Stimulated activated CD8-positive, alpha-beta memory T cell treated with anti-CD3 and anti-CD28 coated beads, Interleukin-12 subunit alpha, Interleukin-12 subunit beta, amount 100 ng/mL, for 24 hours (primary cell): ENCODE results near the gene PTPRD.
"Not testable (repeated sequence)": the region's sequence is repeated elsewhere in the genome, so short reads cannot be mapped to it uniquely, and the experiment has no call there.

Experiments used
- DNase-seq: peaks from one replicate; pipeline ENCODE4 v3.0.0-alpha.2; 2020; ENCODE audit errors: extremely low read depth

Gene PTPRD

GRCh38 chr9:9499546-9499945 lies 1113.3 kb downstream of the PTPRD start:
- DNase-seq: no peak

- no peak for DNase-seq
These were observed 1114.0 kb downstream of the PTPRD start for GRCh38 chr9:9498846-9499245.

- DNase-seq: no peak
These were observed 1114.7 kb downstream of the PTPRD start for GRCh38 chr9:9498128-9498527.

- DNase-seq: no peak
These were observed 1118.5 kb downstream of the PTPRD start for GRCh38 chr9:9494336-9494735.

- no peak for DNase-seq
These were observed 1120.3 kb downstream of the PTPRD start for GRCh38 chr9:9492506-9492905.

- no peak for DNase-seq
These were observed 1123.6 kb downstream of the PTPRD start for GRCh38 chr9:9489183-9489582.

GRCh38 chr9:9483175-9483574 lies 1129.6 kb downstream of the PTPRD start:
- no peak for DNase-seq

- no peak for DNase-seq
These were observed 1134.1 kb downstream of the PTPRD start for GRCh38 chr9:9478741-9479140.

GRCh38 chr9:9469271-9469670 lies 1143.5 kb downstream of the PTPRD start:
- no peak for DNase-seq

- DNase-seq: not testable (repeated sequence)
These were observed 1170.9 kb downstream of the PTPRD start for GRCh38 chr9:9441874-9442273.

GRCh38 chr9:9437641-9438040 lies 1175.2 kb downstream of the PTPRD start:
- no peak for DNase-seq

GRCh38 chr9:9426454-9426853 lies 1186.3 kb downstream of the PTPRD start:
- not testable (repeated sequence) for DNase-seq

- DNase-seq: no peak
These were observed 1200.6 kb downstream of the PTPRD start for GRCh38 chr9:9412241-9412640.

- no peak for DNase-seq
These were observed 1202.1 kb downstream of the PTPRD start for GRCh38 chr9:9410736-9411135.

- no peak for DNase-seq
These were observed 1212.8 kb downstream of the PTPRD start for GRCh38 chr9:9399982-9400381.

- no peak for DNase-seq
These were observed 1216.3 kb downstream of the PTPRD start for GRCh38 chr9:9396518-9396917.

GRCh38 chr9:9395539-9395938 lies 1217.3 kb downstream of the PTPRD start:
- no peak for DNase-seq

GRCh38 chr9:9392755-9393154 lies 1220.0 kb downstream of the PTPRD start:
- no peak for DNase-seq

- DNase-seq: no peak
These were observed 1222.9 kb downstream of the PTPRD start for GRCh38 chr9:9389904-9390303.

- no peak for DNase-seq
These were observed 1225.2 kb downstream of the PTPRD start for GRCh38 chr9:9387511-9388115.

- DNase-seq: no peak
These were observed 1250.5 kb downstream of the PTPRD start for GRCh38 chr9:9362332-9362731.

GRCh38 chr9:9352877-9353481 lies 1259.8 kb downstream of the PTPRD start:
- DNase-seq: no peak

GRCh38 chr9:9341203-9341602 lies 1271.6 kb downstream of the PTPRD start:
- no peak for DNase-seq

- no peak for DNase-seq
These were observed 1275.7 kb downstream of the PTPRD start for GRCh38 chr9:9337129-9337528.
